ENCODE measurements around the gene FBL. TPM values are rescaled to one million over a fixed set of nuclear protein-coding genes. Genes with fewer than 3 reads are reported as not detected.
A peak's percentile ranks its signal among the peaks of the same experiment; 100 is the strongest.

The FBL gene
- total RNA-seq, 5 donors from 2014 or later (not counting 1 experiment from before 2014, with no cell fraction given) = 291 to 348 (median 299) TPM

DNA sequence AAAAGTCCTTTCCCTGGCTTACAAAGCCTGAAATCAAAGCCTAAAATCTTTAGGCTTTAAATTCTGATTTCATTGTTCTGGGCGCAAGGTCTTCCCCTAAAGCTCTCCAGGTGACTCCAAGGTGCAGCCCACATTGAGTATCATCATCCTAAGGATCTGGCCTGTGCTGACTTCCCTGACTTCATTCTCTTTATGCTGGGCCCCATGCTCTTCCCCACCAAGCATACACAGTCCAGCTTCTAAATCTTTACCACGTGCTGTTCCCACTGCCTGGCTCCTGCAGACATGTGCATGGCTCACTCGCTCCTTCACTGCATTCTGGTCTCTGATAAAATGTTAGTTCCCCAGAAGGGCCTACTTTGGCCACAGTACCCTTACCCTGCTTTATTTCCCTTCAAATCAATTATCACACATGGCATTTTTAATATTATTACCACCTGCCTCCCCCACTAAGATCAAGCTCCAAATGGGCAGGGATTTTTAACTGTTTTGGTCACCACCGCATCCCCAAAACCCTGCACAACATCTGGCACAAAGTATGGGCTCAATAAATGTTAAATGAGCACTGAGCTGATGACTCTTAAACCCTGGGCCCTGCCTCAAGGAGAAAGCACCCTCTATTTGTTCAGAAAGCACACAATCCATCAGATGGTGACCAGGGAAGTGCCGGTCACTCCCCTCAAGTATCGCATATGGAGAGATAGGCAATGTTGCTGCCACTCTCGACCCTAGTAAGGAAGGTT lies 3.3 kb downstream of the FBL start:
- ChIA-PET POLR2A (no interaction called here), CTCF (interaction anchor here (0.6 to 6.2 kb wide), 7 partner anchors 9 to 291 kb away, joined by 3 to 69 read pairs (median 4); partner anchors contain the start of gene DYRK1B (in 1 of the 2))
- no peaks in the 10 kb centered on the region for H3K9me3 ChIP-seq

GRCh38 chr19:39841041-39841440 lies 5.1 kb downstream of the FBL start:
- Histone ChIP-seq H3K36me3 (ENCODE audit: control insufficient read depth in 2 of 2, extremely low read depth in 1 of 2, insufficient read depth in 1 of 2, low read length in 1 of 2) (peaks cover 26 to 47% of the 10 kb centered on the region in 2 donors), H3K4me3 (ENCODE audit: control insufficient read depth in 1 of 2, extremely low read depth in 1 of 2, low read length in 1 of 2) (no peak overlapping the region), H3K27me3 (replicated peaks in 1 of 2; ENCODE audit: control insufficient read depth in 2 of 2, extremely low read depth in 1 of 2, insufficient read depth in 2 of 2, low read length in 1 of 2) (no peaks in the 10 kb centered on the region), H3K9me3 (no peaks in the 10 kb centered on the region), H3K27ac (ENCODE audit: low read length) (no peak overlapping the region), H3K4me1 (ENCODE audit: control insufficient read depth in 1 of 2, extremely low read depth in 1 of 2, insufficient read depth in 2 of 2, low read length in 2 of 2) (peaks cover 2 to 35% of the 10 kb centered on the region in 2 experiments)
- Mint-ChIP-seq H3K4me3 (no peak overlapping the region), H3K36me3 (peaks cover 24% of the 10 kb centered on the region), H3K9me3 (no peaks in the 10 kb centered on the region), H3K4me1 (peaks cover 45 to 48% (median 46%) of the 10 kb centered on the region in 3 donors), H3K27me3 (no peaks in the 10 kb centered on the region), H3K27ac (no peak overlapping the region)
- 100% methylated on average over 4 of the region's 4 CpGs for WGBS (ENCODE audit: insufficient coverage)
- no peak for DNase-seq
- POLR2A ChIA-PET = no interaction called here
- CTCF ChIA-PET = interaction anchor here in 1 of 2 donors (0.6 to 6.2 kb wide), 3 partner anchors 18 to 441 kb away, joined by 3 to 69 read pairs (median 6); no protein-coding TSS in a partner anchor
- ATAC-seq (replicated peaks in 1 of 4) = no peak

More for the DNA sequence above, 3.3 kb downstream of the FBL start:
- WGBS (ENCODE audit: insufficient coverage) = 92% methylated on average over 6 of the region's 7 CpGs
- H3K4me1 Mint-ChIP-seq = peaks cover 55 to 59% (median 56%) of the 10 kb centered on the region in 3 donors
- peaks cover 13% of the 10 kb centered on the region for H3K36me3 Mint-ChIP-seq
- H3K27ac ChIP-seq (ENCODE audit: low read length) = no peak overlapping the region
- no peaks in the 10 kb centered on the region for H3K9me3 Mint-ChIP-seq
- DNase-seq (no peak), ATAC-seq (replicated peaks in 1 of 4) (no peak)
- H3K27me3 Mint-ChIP-seq = no peaks in the 10 kb centered on the region
- H3K4me3 Mint-ChIP-seq = peak overlapping the region in 1 of 3 donors; percentile 24
- peaks cover 18 to 29% of the 10 kb centered on the region in 2 donors for H3K36me3 ChIP-seq (ENCODE audit: control insufficient read depth in 2 of 2, extremely low read depth in 1 of 2, insufficient read depth in 1 of 2, low read length in 1 of 2)
- no peaks in the 10 kb centered on the region for H3K27me3 ChIP-seq (replicated peaks in 1 of 2; ENCODE audit: control insufficient read depth in 2 of 2, extremely low read depth in 1 of 2, insufficient read depth in 2 of 2, low read length in 1 of 2)
- H3K4me3 ChIP-seq (ENCODE audit: control insufficient read depth in 1 of 2, extremely low read depth in 1 of 2, low read length in 1 of 2) = no peak overlapping the region
- H3K27ac Mint-ChIP-seq = peak overlapping the region; percentile 11 to 42
- H3K4me1 ChIP-seq (ENCODE audit: control insufficient read depth in 1 of 2, extremely low read depth in 1 of 2, insufficient read depth in 2 of 2, low read length in 2 of 2) = peaks cover 7 to 44% of the 10 kb centered on the region in 2 experiments

DNA sequence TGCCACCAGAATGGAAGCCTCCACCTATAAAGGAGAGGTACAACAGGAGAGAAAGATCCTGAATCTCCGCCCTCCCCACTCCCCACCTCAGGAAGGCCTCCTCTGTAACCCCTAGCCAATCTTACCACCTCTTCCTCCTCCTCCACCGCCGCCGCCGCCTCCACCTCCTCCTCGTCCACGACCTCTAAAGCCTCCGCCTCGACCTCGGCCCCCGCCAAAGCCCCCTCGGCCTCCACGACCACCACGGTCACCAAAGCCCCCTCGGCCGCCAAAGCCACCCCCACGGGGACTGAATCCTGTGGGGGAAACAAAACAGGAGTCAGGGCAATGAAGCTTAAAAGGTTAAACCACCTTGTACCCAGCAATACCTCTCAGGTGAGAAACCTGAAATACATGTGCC lies 5.7 kb downstream of the FBL start:
- H3K4me1 ChIP-seq (ENCODE audit: control insufficient read depth in 1 of 2, extremely low read depth in 1 of 2, insufficient read depth in 2 of 2, low read length in 2 of 2) = peaks cover 2 to 29% of the 10 kb centered on the region in 2 experiments

DNA sequence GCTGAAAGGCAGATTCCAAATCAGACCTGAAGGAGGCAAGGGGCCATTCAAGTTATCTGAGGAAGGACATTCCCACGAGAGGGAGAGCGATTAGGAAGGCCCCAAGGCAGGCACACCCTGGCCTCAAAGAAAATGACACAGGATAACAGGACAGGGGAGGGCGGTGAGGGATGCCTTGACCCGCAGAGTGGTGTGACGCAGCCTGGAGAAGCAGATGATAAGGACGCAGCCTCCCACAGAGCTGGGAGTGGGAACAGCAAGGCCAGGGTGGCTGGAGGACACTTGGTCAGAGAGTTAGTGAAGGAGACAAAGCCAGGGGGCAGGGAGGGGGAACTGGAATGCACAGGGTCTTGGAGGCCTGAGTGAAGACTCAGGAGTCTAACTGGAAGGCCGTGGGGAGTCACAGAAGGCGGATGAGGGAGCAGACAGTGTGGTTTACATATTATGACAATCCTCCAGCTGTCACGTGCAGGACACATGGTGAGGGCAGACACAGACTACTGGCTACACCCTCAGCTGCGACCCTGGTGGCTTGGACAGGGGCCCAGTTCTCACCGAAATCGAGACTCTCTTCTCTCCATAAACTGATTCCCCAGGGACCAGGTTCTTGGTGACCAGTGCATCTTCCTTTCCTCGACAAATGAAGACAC lies 6.4 kb downstream of the FBL start:
- peaks cover 24% of the 10 kb centered on the region for H3K36me3 Mint-ChIP-seq
- no peaks in the 10 kb centered on the region for H3K27me3 Mint-ChIP-seq
- peaks cover 34 to 37% (median 37%) of the 10 kb centered on the region in 3 donors for H3K4me1 Mint-ChIP-seq
- no peaks in the 10 kb centered on the region for H3K9me3 Mint-ChIP-seq
- 95% methylated on average over 11 of the region's 13 CpGs for WGBS (ENCODE audit: insufficient coverage)
- Histone ChIP-seq H3K4me3 (ENCODE audit: control insufficient read depth in 1 of 2, extremely low read depth in 1 of 2, low read length in 1 of 2) (no peak overlapping the region), H3K27ac (ENCODE audit: low read length) (no peak overlapping the region), H3K36me3 (ENCODE audit: control insufficient read depth in 2 of 2, extremely low read depth in 1 of 2, insufficient read depth in 1 of 2, low read length in 1 of 2) (peaks cover 26 to 59% of the 10 kb centered on the region in 2 donors), H3K9me3 (no peaks in the 10 kb centered on the region), H3K27me3 (replicated peaks in 1 of 2; ENCODE audit: control insufficient read depth in 2 of 2, extremely low read depth in 1 of 2, insufficient read depth in 2 of 2, low read length in 1 of 2) (no peaks in the 10 kb centered on the region), H3K4me1 (ENCODE audit: control insufficient read depth in 1 of 2, extremely low read depth in 1 of 2, insufficient read depth in 2 of 2, low read length in 2 of 2) (peaks cover 0 to 22% of the 10 kb centered on the region in 2 experiments)
- ChIA-PET CTCF (no interaction called here), POLR2A (no interaction called here)
- H3K27ac Mint-ChIP-seq = no peak overlapping the region
- DNase-seq (no peak), ATAC-seq (replicated peaks in 1 of 4) (no peak)
- no peak overlapping the region for H3K4me3 Mint-ChIP-seq

More for the DNA sequence above, 5.7 kb downstream of the FBL start:
- H3K27ac Mint-ChIP-seq = no peak overlapping the region
- H3K9me3 ChIP-seq = no peaks in the 10 kb centered on the region
- no peaks in the 10 kb centered on the region for H3K27me3 ChIP-seq (replicated peaks in 1 of 2; ENCODE audit: control insufficient read depth in 2 of 2, extremely low read depth in 1 of 2, insufficient read depth in 2 of 2, low read length in 1 of 2)
- no peak overlapping the region for H3K27ac ChIP-seq (ENCODE audit: low read length)
- peaks cover 41 to 43% (median 43%) of the 10 kb centered on the region in 3 donors for H3K4me1 Mint-ChIP-seq
- H3K4me3 Mint-ChIP-seq = no peak overlapping the region
- H3K36me3 ChIP-seq (ENCODE audit: control insufficient read depth in 2 of 2, extremely low read depth in 1 of 2, insufficient read depth in 1 of 2, low read length in 1 of 2) = peaks cover 26 to 53% of the 10 kb centered on the region in 2 donors
- WGBS (ENCODE audit: insufficient coverage) = 100% methylated on average over 7 of the region's 17 CpGs
- H3K27me3 Mint-ChIP-seq = no peaks in the 10 kb centered on the region
- no peak for DNase-seq
- CTCF ChIA-PET = interaction anchor here in 1 of 2 donors (0.6 to 6.2 kb wide), 3 partner anchors 17 to 440 kb away, joined by 3 to 69 read pairs (median 6); no protein-coding TSS in a partner anchor
- no peaks in the 10 kb centered on the region for H3K9me3 Mint-ChIP-seq
- H3K36me3 Mint-ChIP-seq = peaks cover 24% of the 10 kb centered on the region
- POLR2A ChIA-PET = no interaction called here
- no peak for ATAC-seq (replicated peaks in 1 of 4)
- H3K4me3 ChIP-seq (ENCODE audit: control insufficient read depth in 1 of 2, extremely low read depth in 1 of 2, low read length in 1 of 2) = no peak overlapping the region

DNA sequence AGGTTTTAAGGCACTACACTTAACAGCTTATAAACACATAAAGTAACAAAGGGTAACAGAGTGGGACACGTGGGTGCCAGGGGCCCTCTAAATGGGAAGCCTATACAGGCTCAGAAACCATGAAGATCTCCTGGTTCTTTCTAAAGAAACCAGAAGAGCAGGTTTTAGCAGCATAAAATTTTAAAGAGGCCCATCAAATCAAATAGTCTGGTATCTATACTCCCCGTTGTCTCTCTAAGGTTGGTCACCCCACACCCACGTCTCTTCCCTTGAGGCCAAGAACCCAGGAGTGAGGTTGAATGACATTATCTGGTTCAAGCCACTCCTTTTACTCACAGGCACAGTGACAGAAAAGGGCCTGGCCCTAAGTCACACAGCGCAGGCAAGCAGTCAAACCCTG lies 7.6 kb downstream of the FBL start:
- 100% methylated on average over 1 of the region's 4 CpGs for WGBS (ENCODE audit: insufficient coverage)
- Mint-ChIP-seq H3K4me3 (no peak overlapping the region), H3K4me1 (peaks cover 31 to 34% (median 33%) of the 10 kb centered on the region in 3 donors), H3K27me3 (no peaks in the 10 kb centered on the region), H3K36me3 (peaks cover 27% of the 10 kb centered on the region), H3K9me3 (no peaks in the 10 kb centered on the region), H3K27ac (no peak overlapping the region)
- ChIA-PET CTCF (no interaction called here), POLR2A (interaction anchor here in 1 of 2 donors (0.5 kb wide), 1 partner anchor 68 kb away, joined by 3 read pairs; no protein-coding TSS in a partner anchor)
- Histone ChIP-seq H3K4me1 (ENCODE audit: control insufficient read depth in 1 of 2, extremely low read depth in 1 of 2, insufficient read depth in 2 of 2, low read length in 2 of 2) (peaks cover 2 to 19% of the 10 kb centered on the region in 2 experiments), H3K9me3 (no peaks in the 10 kb centered on the region), H3K27ac (ENCODE audit: low read length) (no peak overlapping the region), H3K27me3 (replicated peaks in 1 of 2; ENCODE audit: control insufficient read depth in 2 of 2, extremely low read depth in 1 of 2, insufficient read depth in 2 of 2, low read length in 1 of 2) (no peaks in the 10 kb centered on the region), H3K36me3 (ENCODE audit: control insufficient read depth in 2 of 2, extremely low read depth in 1 of 2, insufficient read depth in 1 of 2, low read length in 1 of 2) (peaks cover 30 to 65% of the 10 kb centered on the region in 2 donors), H3K4me3 (ENCODE audit: control insufficient read depth in 1 of 2, extremely low read depth in 1 of 2, low read length in 1 of 2) (no peak overlapping the region)
- ATAC-seq (replicated peaks in 1 of 4) = no peak
- no peak for DNase-seq

DNA sequence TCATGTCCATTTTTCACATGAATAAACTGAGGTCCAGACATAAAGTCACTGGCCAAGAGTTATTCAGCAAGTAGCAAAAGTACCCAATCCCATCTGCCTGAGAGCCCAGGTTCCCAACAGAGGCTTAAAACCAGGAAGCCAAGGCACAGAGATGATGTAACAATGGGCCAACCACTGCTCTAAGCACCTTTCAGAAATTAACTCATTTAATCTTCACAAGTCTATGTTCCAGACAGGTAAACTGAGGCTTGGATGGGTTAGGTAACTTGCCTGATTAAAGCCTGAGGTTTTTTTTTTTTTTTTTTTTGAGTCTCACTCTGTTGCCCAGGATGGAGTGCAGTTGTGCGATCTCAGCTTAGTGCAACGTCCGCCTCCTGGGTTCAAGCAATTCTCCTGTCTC lies 8.2 kb downstream of the FBL start:
- peaks cover 26 to 30% (median 28%) of the 10 kb centered on the region in 3 donors for H3K4me1 Mint-ChIP-seq
- peaks cover 27% of the 10 kb centered on the region for H3K36me3 Mint-ChIP-seq
- CTCF ChIA-PET = no interaction called here
- H3K9me3 Mint-ChIP-seq = no peaks in the 10 kb centered on the region
- Histone ChIP-seq H3K27me3 (replicated peaks in 1 of 2; ENCODE audit: control insufficient read depth in 2 of 2, extremely low read depth in 1 of 2, insufficient read depth in 2 of 2, low read length in 1 of 2) (no peaks in the 10 kb centered on the region), H3K9me3 (no peaks in the 10 kb centered on the region), H3K36me3 (ENCODE audit: control insufficient read depth in 2 of 2, extremely low read depth in 1 of 2, insufficient read depth in 1 of 2, low read length in 1 of 2) (peaks cover 30 to 65% of the 10 kb centered on the region in 2 donors), H3K4me1 (ENCODE audit: control insufficient read depth in 1 of 2, extremely low read depth in 1 of 2, insufficient read depth in 2 of 2, low read length in 2 of 2) (peaks cover 2 to 17% of the 10 kb centered on the region in 2 experiments), H3K4me3 (ENCODE audit: control insufficient read depth in 1 of 2, extremely low read depth in 1 of 2, low read length in 1 of 2) (no peak overlapping the region), H3K27ac (ENCODE audit: low read length) (no peak overlapping the region)
- H3K4me3 Mint-ChIP-seq = no peak overlapping the region
- ATAC-seq (replicated peaks in 1 of 4) (no peak), DNase-seq (no peak)
- POLR2A ChIA-PET = no interaction called here
- no peaks in the 10 kb centered on the region for H3K27me3 Mint-ChIP-seq
- WGBS (ENCODE audit: insufficient coverage) = no CpG with 5 or more reads among the region's 3 CpGs
- H3K27ac Mint-ChIP-seq = no peak overlapping the region
